HG02981 (cell line): ENCODE measurements around the gene RTN3.
"Not testable (repeated sequence)": the region's sequence is repeated elsewhere in the genome, so short reads cannot be mapped to it uniquely, and the experiment has no call there.

Experiments used
- ATAC-seq: cut with Tn5 transposase; IDR thresholded peaks from one replicate; pipeline ENCODE4 v1.9.1; 2021; ENCODE audit warnings: mild to moderate bottlenecking, moderate library complexity; ENCODE audit not compliant: unreplicated experiment

RTN3 gene

GRCh38 chr11:63682066-63683021, 1.0 kb downstream of the RTN3 start:
- ATAC-seq, result peak; percentile 13

GRCh38 chr11:63683133-63683991, 2.1 kb downstream of the RTN3 start:
- ATAC-seq, result no peak

GRCh38 chr11:63685158-63685721, 3.9 kb downstream of the RTN3 start:
- not testable (repeated sequence) for ATAC-seq

- no peak for ATAC-seq
Observed at GRCh38 chr11:63686926-63687325, 5.6 kb downstream of the RTN3 start.

GRCh38 chr11:63687845-63688244, 6.5 kb downstream of the RTN3 start:
- ATAC-seq, result no peak

- ATAC-seq, result no peak
Observed at GRCh38 chr11:63694596-63694995, 13.3 kb downstream of the RTN3 start.

- ATAC-seq, result no peak
Observed at GRCh38 chr11:63698976-63699733, 17.9 kb downstream of the RTN3 start.

GRCh38 chr11:63699896-63700295, 18.6 kb downstream of the RTN3 start:
- no peak for ATAC-seq

- no peak for ATAC-seq
Observed at GRCh38 chr11:63705526-63705925, 24.2 kb downstream of the RTN3 start.

- ATAC-seq, result no peak
Observed at GRCh38 chr11:63708764-63709163, 27.5 kb downstream of the RTN3 start.

- no peak for ATAC-seq
Observed at GRCh38 chr11:63709336-63709884, 28.1 kb downstream of the RTN3 start.

- ATAC-seq, result no peak
Observed at GRCh38 chr11:63710476-63711217, 29.3 kb downstream of the RTN3 start.

- ATAC-seq, result no peak
Observed at GRCh38 chr11:63711838-63712237, 30.5 kb downstream of the RTN3 start.

GRCh38 chr11:63713766-63714165, 32.5 kb downstream of the RTN3 start:
- no peak for ATAC-seq

- ATAC-seq, result no peak
Observed at GRCh38 chr11:63716046-63716445, 34.7 kb downstream of the RTN3 start.

GRCh38 chr11:63719001-63719400, 37.7 kb downstream of the RTN3 start:
- no peak for ATAC-seq

- no peak for ATAC-seq
Observed at GRCh38 chr11:63719987-63720386, 38.7 kb downstream of the RTN3 start.

- ATAC-seq, result no peak
Observed at GRCh38 chr11:63720611-63721010, 39.3 kb downstream of the RTN3 start.

- ATAC-seq, result no peak
Observed at GRCh38 chr11:63729326-63729725, 48.0 kb downstream of the RTN3 start.

- no peak for ATAC-seq
Observed at GRCh38 chr11:63736864-63737263, 55.6 kb downstream of the RTN3 start.
